DMS114 treated with DMSO at 0.1 percent for 48 hours (cell line): Measurements from ENCODE around the gene OR2L3.
"Not testable (repeated sequence)": the region's sequence is repeated elsewhere in the genome, so short reads cannot be mapped to it uniquely, and the experiment has no call there.

Experiments
- DNase-seq: peaks from one replicate; lab custom pipeline; 2025; ENCODE audit not compliant: unreplicated experiment; lab: John Stamatoyannopoulos, UW

OR2L3 gene, protein sequence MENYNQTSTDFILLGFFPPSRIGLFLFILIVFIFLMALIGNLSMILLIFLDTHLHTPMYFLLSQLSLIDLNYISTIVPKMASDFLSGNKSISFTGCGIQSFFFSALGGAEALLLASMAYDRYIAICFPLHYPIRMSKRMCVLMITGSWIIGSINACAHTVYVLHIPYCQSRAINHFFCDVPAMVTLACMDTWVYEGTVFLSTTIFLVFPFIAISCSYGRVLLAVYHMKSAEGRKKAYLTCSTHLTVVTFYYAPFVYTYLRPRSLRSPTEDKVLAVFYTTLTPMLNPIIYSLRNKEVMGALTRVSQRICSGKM

GRCh38 chr1:248046536-248046935 lies at the start of gene OR2L3:
TSS of gene OR2L3 (plus strand) at chr1:248046836. CDS start at chr1:248060682, 13,846 bp downstream.
- no peak for DNase-seq

DNA sequence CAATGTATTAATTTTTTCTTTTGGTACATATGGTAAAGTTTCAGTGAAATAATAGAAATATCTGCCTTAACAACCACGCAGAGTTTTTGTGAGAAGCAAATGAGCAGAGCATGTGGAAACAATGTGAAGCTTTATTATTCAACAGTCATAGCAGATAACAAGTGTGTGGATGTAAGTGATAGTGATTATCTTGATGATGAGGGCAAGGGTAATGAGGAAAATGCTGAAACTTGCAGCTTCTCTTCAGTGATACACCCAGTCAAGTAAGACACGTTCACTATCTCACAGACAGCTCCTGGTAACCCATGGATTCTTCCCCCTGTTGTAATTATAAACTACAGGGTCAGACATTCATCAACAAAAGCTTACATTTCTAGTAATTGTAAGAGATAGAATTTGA lies 47.8 kb upstream of the OR2L3 start:
- DNase-seq, result no peak

DNA sequence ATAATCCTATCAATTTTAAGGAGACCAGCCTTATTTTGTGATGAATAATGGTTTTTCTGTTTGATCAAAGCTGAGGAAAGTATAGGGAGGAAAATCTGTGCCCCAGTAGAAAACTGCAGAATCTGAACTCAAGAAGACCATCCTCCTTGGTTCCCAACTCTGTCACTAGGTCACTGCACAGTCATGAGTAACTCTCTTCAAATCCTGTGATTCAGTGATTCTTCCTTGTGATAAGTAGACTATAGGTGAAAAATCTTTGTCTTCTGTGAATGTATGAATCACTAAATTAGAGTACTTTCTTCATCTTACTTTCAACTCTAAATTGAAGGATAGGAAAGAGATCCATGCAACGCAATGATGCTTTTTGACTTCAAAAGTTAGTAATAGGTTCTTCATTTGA lies 46.5 kb upstream of the OR2L3 start:
- DNase-seq, result no peak

DNA sequence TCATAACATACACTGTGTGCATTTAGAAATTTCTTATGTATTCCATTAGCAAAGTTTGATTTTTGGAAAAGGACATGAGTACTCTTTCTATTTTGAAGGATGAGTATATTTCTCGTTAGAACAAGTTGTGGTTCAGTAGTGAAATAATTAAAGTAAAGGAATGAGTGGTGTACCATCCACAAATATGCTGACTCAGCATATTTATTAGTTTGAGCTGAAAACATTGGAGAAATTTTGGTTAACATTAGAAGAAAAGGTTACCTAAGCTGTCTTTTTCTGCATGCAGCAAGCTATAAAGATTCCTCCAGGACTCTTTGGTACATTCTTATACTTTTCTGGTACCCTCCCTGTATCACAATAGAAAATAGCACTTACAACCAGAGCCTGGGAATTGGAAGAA lies 38.9 kb upstream of the OR2L3 start:
- DNase-seq, result no peak

GRCh38 chr1:248009681-248010080 lies 37.0 kb upstream of the OR2L3 start:
- no peak for DNase-seq

DNA sequence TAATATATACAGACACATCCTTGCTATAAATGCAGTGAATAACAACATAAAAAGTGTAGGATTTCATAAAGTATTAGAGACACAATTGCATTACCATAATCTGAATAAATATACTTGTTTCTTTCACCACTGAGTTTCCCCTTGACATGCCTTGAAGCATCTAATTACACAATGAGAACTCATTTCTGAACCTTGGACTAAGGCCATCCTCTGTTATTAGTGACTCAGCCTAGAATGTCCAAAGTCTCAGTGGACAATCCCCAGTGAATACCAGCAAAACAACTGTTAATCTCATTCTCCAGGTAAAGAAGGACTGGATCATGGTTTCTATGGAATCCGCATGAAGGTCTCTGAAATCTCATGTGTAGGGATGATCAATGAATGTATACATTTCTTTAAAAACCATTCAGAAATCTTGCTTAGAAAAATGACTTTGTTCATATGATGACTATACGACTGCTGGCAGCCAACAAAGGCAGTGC lies 33.4 kb upstream of the OR2L3 start, which contains the start of gene OR2L5:
OR2L5 (plus strand) TSS at position 432 of the 482 bp plus-strand sequence. CDS start 8,288 bp downstream, outside the sequence.
- DNase-seq, result no peak

DNA sequence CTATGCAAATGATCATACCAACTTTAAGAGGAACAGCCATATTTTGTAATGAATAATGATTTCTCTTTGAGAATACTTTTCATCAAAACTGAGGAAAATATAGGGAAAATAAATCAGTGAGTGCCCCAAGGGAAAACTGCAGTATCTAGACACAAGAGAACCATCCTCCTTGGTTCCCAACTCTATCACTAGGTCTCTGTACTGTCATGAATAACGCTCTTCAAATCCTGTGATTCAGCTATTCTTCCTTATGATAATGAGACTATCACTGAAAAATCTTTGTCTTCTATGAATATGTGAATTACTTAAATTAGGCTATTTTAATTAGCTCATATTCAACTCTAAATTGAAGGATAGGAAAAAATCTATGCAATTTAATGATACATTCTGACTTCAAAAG lies 30.8 kb upstream of the OR2L3 start:
- no peak for DNase-seq

DNA sequence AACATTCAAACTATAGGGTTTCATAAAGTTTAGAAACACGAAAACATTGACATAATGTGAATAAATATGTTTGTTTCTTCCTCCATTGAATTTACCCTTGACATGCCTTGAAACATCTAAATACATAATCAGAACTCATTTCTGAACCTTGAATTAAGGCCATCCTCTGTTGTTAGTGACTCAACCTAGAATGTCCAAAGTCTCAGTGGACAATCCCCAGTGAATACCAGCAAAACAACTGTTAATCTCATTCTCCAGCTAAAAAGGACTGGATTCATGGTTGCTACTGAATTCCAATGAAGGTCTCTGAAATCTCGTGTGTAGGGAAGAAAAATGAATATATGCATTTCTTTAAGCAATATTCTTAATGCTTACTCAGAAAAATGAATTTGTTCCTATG lies 16.9 kb upstream of the OR2L3 start, which contains the start of gene OR2L2:
OR2L2 (plus strand) TSS at position 301 of the 400 bp plus-strand sequence. CDS start 8,198 bp downstream, outside the sequence.
- DNase-seq, result no peak

DNA sequence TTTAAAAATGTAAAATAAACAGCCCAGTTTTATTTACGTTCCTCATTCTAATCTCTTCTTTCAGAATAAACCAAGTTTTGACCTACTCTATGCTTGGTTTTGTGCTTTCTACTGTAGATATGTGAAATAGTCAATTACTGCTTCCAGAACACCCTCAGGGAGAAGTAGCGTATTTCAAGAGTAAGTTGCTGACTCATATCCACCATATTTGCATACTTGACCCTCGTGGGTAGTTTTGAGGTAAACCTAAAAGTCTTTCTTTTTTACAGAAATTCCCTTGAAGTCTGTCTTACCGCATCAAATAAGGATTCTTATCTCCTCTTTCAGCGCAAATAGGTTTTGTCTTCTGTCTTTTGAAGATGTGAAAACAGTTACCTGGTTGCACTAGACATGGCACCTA lies 1.4 kb upstream of the OR2L3 start:
- no peak for DNase-seq

- no peak for DNase-seq
These were observed 372 bp downstream of the OR2L3 start for GRCh38 chr1:248047008-248047407.

DNA sequence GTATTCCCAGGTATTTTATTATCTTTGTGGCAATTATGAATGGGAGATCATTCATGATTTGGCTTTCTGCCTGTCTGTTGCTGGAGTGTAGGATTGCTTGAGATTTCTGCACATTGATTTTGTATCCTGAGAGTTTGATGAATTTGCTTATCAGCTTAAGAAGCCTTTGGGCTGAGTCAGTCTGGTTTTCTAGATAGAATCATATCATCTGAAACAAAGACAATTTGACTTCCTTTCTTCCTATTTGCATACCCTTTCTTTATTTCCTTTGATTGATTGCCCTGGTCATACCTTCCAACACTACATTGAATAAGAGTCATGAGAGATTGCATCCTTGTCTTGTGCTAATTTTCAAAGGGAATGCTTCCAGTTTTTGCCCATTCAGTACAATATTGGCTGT lies 8.0 kb downstream of the OR2L3 start:
- no peak for DNase-seq

- DNase-seq, result no peak
These were observed 8.6 kb downstream of the OR2L3 start for GRCh38 chr1:248055261-248055660.

GRCh38 chr1:248065071-248065470 lies 18.4 kb downstream of the OR2L3 start:
- DNase-seq, result no peak

- no peak for DNase-seq
These were observed 19.0 kb downstream of the OR2L3 start for GRCh38 chr1:248065604-248066003.

GRCh38 chr1:248083864-248084263 lies 37.2 kb downstream of the OR2L3 start:
- DNase-seq, result not testable (repeated sequence)

DNA sequence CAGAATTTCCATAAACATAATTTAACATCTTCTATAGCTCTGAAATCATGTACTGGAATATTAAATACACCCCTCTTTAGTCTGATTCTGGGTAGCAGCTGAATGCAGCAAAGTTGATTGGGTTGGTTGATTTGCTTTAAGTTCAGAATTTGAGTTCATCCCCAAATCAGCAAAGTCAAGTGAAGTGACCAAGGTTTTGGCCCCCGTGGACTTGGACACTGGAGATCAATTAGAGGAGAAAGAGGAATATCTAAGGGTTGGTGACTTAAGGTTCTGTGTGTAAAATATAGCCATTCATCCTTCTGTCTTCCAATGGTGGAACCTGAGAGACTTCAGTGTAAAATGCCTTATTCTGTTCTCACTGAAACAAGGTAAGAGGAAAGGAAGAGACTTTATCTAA lies 48.2 kb downstream of the OR2L3 start, which contains the start of gene OR2L13:
OR2L13 (plus strand) TSS at position 301 of the 400 bp plus-strand sequence. CDS start 4,192 bp downstream, outside the sequence.
- no peak for DNase-seq

DNA sequence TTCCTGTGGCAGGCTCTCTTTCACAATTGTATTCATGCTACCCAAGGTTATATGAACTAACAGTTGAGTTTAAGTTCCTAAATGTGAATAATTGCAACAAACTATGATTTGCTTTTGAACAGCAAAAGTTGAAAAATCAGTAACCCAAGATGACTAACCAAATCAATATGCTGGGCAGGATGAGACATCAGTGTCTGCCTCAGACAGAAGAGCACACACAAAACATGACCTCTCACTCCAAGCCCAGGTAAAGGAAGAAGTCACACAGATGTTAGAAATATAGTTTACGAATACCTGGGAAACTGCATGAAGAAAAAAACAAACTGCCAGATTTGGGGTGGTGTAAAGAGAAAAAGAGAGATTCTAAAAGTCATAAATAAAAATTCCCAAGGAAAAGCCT lies 51.9 kb downstream of the OR2L3 start:
- no peak for DNase-seq

- DNase-seq, result no peak
These were observed 56.2 kb downstream of the OR2L3 start for GRCh38 chr1:248102847-248103246.

DNA sequence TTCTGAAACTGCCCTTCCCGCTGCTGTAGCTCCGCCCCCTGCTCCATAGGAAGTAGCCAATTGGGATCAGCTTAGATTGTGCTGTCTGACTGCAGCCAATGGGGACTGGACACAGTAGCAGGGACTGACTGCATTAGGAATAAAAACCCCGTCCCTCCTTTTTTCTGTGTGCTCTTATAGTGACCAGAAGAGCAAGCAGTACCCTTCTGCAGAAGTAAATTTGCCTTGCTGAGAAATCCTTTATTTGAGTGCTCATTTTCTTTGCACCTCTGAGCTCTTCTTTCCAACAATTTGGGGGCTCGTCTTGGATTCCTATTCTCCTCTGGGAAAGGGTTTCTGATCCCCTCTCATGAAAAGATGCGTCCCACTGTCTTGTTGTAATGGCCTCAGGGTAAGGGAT lies 64.5 kb downstream of the OR2L3 start:
- DNase-seq, result no peak
